K562 (cell line): Measurements from ENCODE around the gene EYA2. TPM values are rescaled to one million over a fixed set of nuclear protein-coding genes. Genes with fewer than 3 reads are reported as not detected.

ENCODE experiments used
- ATAC-seq: fragments of 200-7000 bp; cut with Tn5 transposase; 3 replicates; pipeline ENCODE4 v1.9.1; 2020; ENCODE audit warnings: moderate library complexity
- BruUV-seq: library from RNA; stranded (reverse); fragments of 400-500 nt; replicated peaks from 2 replicates; lab custom pipeline; 2021; lab: Mats Ljungman, UMichigan
- CTCF ChIA-PET: fragments of 300-600 bp; formaldehyde crosslinking; extraction: SDS; loops from one replicate; lab custom pipeline; 2021; ENCODE audit warnings: low intra/inter-chr PET ratio; lab: Yijun Ruan, JAX
- POLR2A ChIA-PET: fragments of 300-600, 350-650 bp; sonication (Branson Sonifier 250); formaldehyde crosslinking; extraction: SDS; loops from one replicate; lab custom pipeline; 2021; ENCODE audit warnings: antibody characterized with exemption, inconsistent platforms; lab: Yijun Ruan, JAX
- DNase-seq, 4 experiments: peaks; one replicate each; pipeline versions ENCODE4 v3.0.0 to v3.0.0-alpha.2; 2011 to 2018; ENCODE audit warnings: low spot score in 3 of 4, mixed read lengths in 3 of 4; ENCODE audit errors: extremely low read depth in 1 of 4
- FAIRE-seq: peaks from 2 replicates; lab custom pipeline; 2011; peaks lifted over from hg19 to GRCh38; lab: Jason Lieb, UNC
- H2AFZ ChIP-seq: 2 replicates; pipeline ENCODE4 v1.6.0; 2011; ENCODE audit warnings: low read depth, low read length, control low read depth, inconsistent platforms
- H3K27ac ChIP-seq: fragments of 200-600 bp; 3 replicates; pipeline ENCODE4 v1.8.0; 2011; ENCODE audit warnings: low read depth, mild to moderate bottlenecking, control low read depth, inconsistent platforms, low read length, moderate library complexity, mixed read lengths; ENCODE audit errors: extremely low read depth
- H3K27me3 ChIP-seq, 2 experiments: fragments of 300-600 bp in 1 of 2; 2 replicates in 1 of 2; 3 replicates in 1 of 2; pipeline versions ENCODE4 v1.6.0 to v1.8.0; 2011; ENCODE audit warnings: inconsistent platforms in 2 of 2, low read length in 2 of 2, mild to moderate bottlenecking in 1 of 2, mixed read lengths in 1 of 2, moderate library complexity in 1 of 2; ENCODE audit not compliant: control insufficient read depth in 2 of 2, insufficient read depth in 2 of 2
- H3K36me3 ChIP-seq: fragments of 300-600 bp; 3 replicates; pipeline ENCODE4 v1.8.0; 2011; ENCODE audit warnings: mild to moderate bottlenecking, low read length, inconsistent platforms; ENCODE audit not compliant: control insufficient read depth, insufficient read depth
- H3K4me1 ChIP-seq, 2 experiments: fragments of 200-600 bp in 1 of 2; replicated peaks in 1 of 2; 2 replicates in 1 of 2; 3 replicates in 1 of 2; pipeline versions ENCODE4 v1.5.1 to v1.8.0; 2011; ENCODE audit warnings: inconsistent platforms in 2 of 2, low read length in 2 of 2, mild to moderate bottlenecking in 1 of 2, mixed read lengths in 1 of 2, moderate library complexity in 1 of 2; ENCODE audit not compliant: control insufficient read depth in 2 of 2, insufficient read depth in 2 of 2
- H3K4me2 ChIP-seq: 2 replicates; pipeline ENCODE4 v1.6.1; 2011; ENCODE audit warnings: low read length, control low read depth, inconsistent platforms, mixed read lengths; ENCODE audit not compliant: insufficient read depth
- H3K4me3 ChIP-seq: fragments of 200-600 bp; sonication (generic), shearing (Covaris generic); 2 replicates; pipeline ENCODE4 v1.5.1; 2016; ENCODE audit warnings: control low read depth, inconsistent platforms
- H3K79me2 ChIP-seq: fragments of 200-600 bp; 3 replicates; pipeline ENCODE4 v1.8.0; 2011; ENCODE audit warnings: low read length, inconsistent platforms; ENCODE audit not compliant: control insufficient read depth, insufficient read depth
- H3K9ac ChIP-seq, 2 experiments: 2 replicates each; pipeline versions ENCODE4 v1.6.0 to v1.6.1; 2011; ENCODE audit warnings: low read depth in 2 of 2, low read length in 2 of 2, control low read depth in 1 of 2, inconsistent platforms in 1 of 2, mild to moderate bottlenecking in 1 of 2, mixed read lengths in 1 of 2; ENCODE audit not compliant: insufficient read depth in 1 of 2
- H3K9me1 ChIP-seq: one replicate; pipeline ENCODE4 v1.6.0; 2011; ENCODE audit warnings: inconsistent platforms, mild to moderate bottlenecking, low read length, moderate library complexity; ENCODE audit not compliant: control insufficient read depth, insufficient read depth
- H3K9me3 ChIP-seq: replicated peaks from 2 replicates; pipeline ENCODE4 v1.5.1; 2011; ENCODE audit warnings: low read depth, low read length, inconsistent platforms; ENCODE audit not compliant: control insufficient read depth, insufficient read depth
- H4K20me1 ChIP-seq: replicated peaks from 2 replicates; pipeline ENCODE4 v1.6.1; 2011; ENCODE audit warnings: low read length, inconsistent platforms, mixed read lengths; ENCODE audit not compliant: control insufficient read depth, insufficient read depth
- CTCFL ChIP-seq: IDR thresholded peaks from 2 replicates; pipeline ENCODE4 v1.6.1; 2011; ENCODE audit warnings: borderline replicate concordance, low read depth, mild to moderate bottlenecking, moderate library complexity, low read length; ENCODE audit not compliant: insufficient read depth, poor library complexity, severe bottlenecking
- ELK1 ChIP-seq: sonication (generic); formaldehyde crosslinking; IDR thresholded peaks from 2 replicates; pipeline ENCODE4 v1.8.1; 2022; ENCODE audit warnings: missing genetic modification reagents
- LCOR ChIP-seq: sonication (generic); formaldehyde crosslinking; IDR thresholded peaks from 2 replicates; pipeline ENCODE4 v1.8.0; 2022; ENCODE audit warnings: mild to moderate bottlenecking, missing genetic modification reagents
- NELFE ChIP-seq: IDR thresholded peaks from 2 replicates; pipeline ENCODE4 v1.6.1; 2011; ENCODE audit warnings: mild to moderate bottlenecking; ENCODE audit not compliant: insufficient read depth, insufficient read length
- NFRKB ChIP-seq: fragments of 450-650 bp; IDR thresholded peaks from 2 replicates; pipeline ENCODE4 v1.6.1; 2016; ENCODE audit warnings: low read depth
- NONO ChIP-seq, 2 experiments: fragments of 200-400 bp in 1 of 2; fragments of 450-650 bp in 1 of 2; formaldehyde crosslinking in 1 of 2; IDR thresholded peaks; 2 replicates each; pipeline ENCODE4 v1.6.1; 2017; ENCODE audit warnings: low read depth in 2 of 2, mild to moderate bottlenecking in 2 of 2, moderate library complexity in 2 of 2, low read length in 1 of 2
- SMARCA4 ChIP-seq: fragments of 450-650 bp; IDR thresholded peaks from 2 replicates; pipeline ENCODE4 v1.6.1; 2016
- TCF3 ChIP-seq: sonication (generic); formaldehyde crosslinking; IDR thresholded peaks from 2 replicates; pipeline ENCODE4 v1.4.0; 2020; ENCODE audit warnings: mild to moderate bottlenecking, missing genetic modification reagents
- ZBTB33 ChIP-seq: sonication (generic); formaldehyde crosslinking; IDR thresholded peaks from 2 replicates; pipeline ENCODE4 v1.8.1; 2023; ENCODE audit warnings: mild to moderate bottlenecking, missing genetic modification reagents
- WGBS: fragments of 100-300 bp; shearing (Covaris generic); methylation state at CpG from one replicate; pipeline ENCODE4 v1.1.6; 2016; ENCODE audit warnings: low coverage, mixed read lengths; ENCODE audit not compliant: insufficient coverage; ENCODE audit errors: missing lambda C conversion rate; 5-methylcytosine and 5-hydroxymethylcytosine counted together
- in situ Hi-C: fragments of 300-500 bp; cut with MboI; formaldehyde crosslinking; loops from 4 replicates; pipeline ENCODE4 v1.15.0; 2018; ENCODE audit warnings: inconsistent platforms, mixed read lengths
- intact Hi-C: fragments of 100-400 bp; cut with micrococcal nuclease; formaldehyde crosslinking; loops from 2 replicates; pipeline ENCODE4 v1.14.2; 2022
- polyA plus RNA-seq, 8 experiments: library from polyadenylated mRNA; depleted of rRNA in 4 of 8; stranded (reverse) in 5 of 8; unstranded in 3 of 8; fragments of >200 nt; fragmentation: Nextera tagmentation in 2 of 8; fragmentation: Illumina TruSeq in 1 of 8; extraction: Ambion mirVana in 2 of 8; extraction: Trizol in 1 of 8; gene quantifications; 2 replicates each; pipeline versions ENCODE4 v1.2.1 to v1.2.3, GENCODE V29; 2011 to 2014; ENCODE audit warnings: inconsistent platforms in 1 of 8, missing spikeins in 1 of 8
- total RNA-seq, 7 experiments: library from RNA; depleted of rRNA in 6 of 7; stranded (reverse); fragments of >200 nt in 6 of 7; fragmentation: Illumina TruSeq in 2 of 7; extraction: Trizol in 2 of 7; gene quantifications; 2 replicates each; pipeline versions ENCODE4 v1.2.1 to v1.2.3, GENCODE V29; 2011 to 2021; ENCODE audit warnings: low replicate concordance in 1 of 7
- TF ChIP-seq, protein P1 (sequence below): sonication (generic); formaldehyde crosslinking; IDR thresholded peaks from 2 replicates; pipeline ENCODE4 v1.8.1; 2023; ENCODE audit warnings: mild to moderate bottlenecking, missing genetic modification reagents
- TF ChIP-seq, protein P2 (sequence below): fragments of 450-650 bp; IDR thresholded peaks from 2 replicates; pipeline ENCODE4 v1.6.1; 2017; ENCODE audit warnings: antibody characterized with exemption, mild to moderate bottlenecking

EYA2 gene
- total and polyA plus RNA-seq, 9 of the 15 experiments (the other 6 are each of a cell fraction or from before 2014, with no cell fraction given): 0.03 TPM; not detected in 8

- Histone ChIP-seq H3K9me1 (no peaks in the 10 kb centered on the region), H3K9me3 (peaks cover 5% of the 10 kb centered on the region), H3K9ac (no peak overlapping the region), H3K36me3 (no peaks in the 10 kb centered on the region), H3K79me2 (no peaks in the 10 kb centered on the region), H3K4me2 (no peak overlapping the region), H3K27ac (no peak overlapping the region), H3K4me1 (no peaks in the 10 kb centered on the region), H3K27me3 (peaks cover 0 to 14% of the 10 kb centered on the region in 2 experiments; a peak in 2 of 5 replicates), H2AFZ (no peak overlapping the region), H4K20me1 (no peaks in the 10 kb centered on the region), H3K4me3 (no peak overlapping the region)
- in situ Hi-C loops (no loop called here), intact Hi-C loops (no loop called here)
- ChIA-PET CTCF (no interaction called here), POLR2A (no interaction called here)
- FAIRE-seq: no peak
- 0% methylated on average over 2 of the region's 2 CpGs for WGBS
- BruUV-seq: no TSS peak
- no peak for ATAC-seq
- no peak for DNase-seq
- TF ChIP-seq TCF3 (CRISPR knock-in tag): no peak
- TF ChIP-seq NFRKB: no peak
- no peak for TF ChIP-seq LCOR (CRISPR knock-in tag)
- no peak for TF ChIP-seq NONO (IDR thresholded peaks at IDR 0.05; ENCODE audit: low read depth in 2 of 2, low read length in 1 of 2)
- no peak for TF ChIP-seq ZBTB33 (CRISPR knock-in tag)
- TF ChIP-seq NELFE: no peak
- no peak for TF ChIP-seq CTCFL
- TF ChIP-seq ELK1 (CRISPR knock-in tag): no peak
- no peak for TF ChIP-seq SMARCA4
- TF ChIP-seq, protein P1, sequence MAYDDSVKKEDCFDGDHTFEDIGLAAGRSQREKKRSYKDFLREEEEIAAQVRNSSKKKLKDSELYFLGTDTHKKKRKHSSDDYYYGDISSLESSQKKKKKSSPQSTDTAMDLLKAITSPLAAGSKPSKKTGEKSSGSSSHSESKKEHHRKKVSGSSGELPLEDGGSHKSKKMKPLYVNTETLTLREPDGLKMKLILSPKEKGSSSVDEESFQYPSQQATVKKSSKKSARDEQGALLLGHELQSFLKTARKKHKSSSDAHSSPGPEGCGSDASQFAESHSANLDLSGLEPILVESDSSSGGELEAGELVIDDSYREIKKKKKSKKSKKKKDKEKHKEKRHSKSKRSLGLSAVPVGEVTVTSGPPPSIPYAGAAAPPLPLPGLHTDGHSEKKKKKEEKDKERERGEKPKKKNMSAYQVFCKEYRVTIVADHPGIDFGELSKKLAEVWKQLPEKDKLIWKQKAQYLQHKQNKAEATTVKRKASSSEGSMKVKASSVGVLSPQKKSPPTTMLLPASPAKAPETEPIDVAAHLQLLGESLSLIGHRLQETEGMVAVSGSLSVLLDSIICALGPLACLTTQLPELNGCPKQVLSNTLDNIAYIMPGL (CRISPR knock-in tag): no peak
- TF ChIP-seq, protein P2, sequence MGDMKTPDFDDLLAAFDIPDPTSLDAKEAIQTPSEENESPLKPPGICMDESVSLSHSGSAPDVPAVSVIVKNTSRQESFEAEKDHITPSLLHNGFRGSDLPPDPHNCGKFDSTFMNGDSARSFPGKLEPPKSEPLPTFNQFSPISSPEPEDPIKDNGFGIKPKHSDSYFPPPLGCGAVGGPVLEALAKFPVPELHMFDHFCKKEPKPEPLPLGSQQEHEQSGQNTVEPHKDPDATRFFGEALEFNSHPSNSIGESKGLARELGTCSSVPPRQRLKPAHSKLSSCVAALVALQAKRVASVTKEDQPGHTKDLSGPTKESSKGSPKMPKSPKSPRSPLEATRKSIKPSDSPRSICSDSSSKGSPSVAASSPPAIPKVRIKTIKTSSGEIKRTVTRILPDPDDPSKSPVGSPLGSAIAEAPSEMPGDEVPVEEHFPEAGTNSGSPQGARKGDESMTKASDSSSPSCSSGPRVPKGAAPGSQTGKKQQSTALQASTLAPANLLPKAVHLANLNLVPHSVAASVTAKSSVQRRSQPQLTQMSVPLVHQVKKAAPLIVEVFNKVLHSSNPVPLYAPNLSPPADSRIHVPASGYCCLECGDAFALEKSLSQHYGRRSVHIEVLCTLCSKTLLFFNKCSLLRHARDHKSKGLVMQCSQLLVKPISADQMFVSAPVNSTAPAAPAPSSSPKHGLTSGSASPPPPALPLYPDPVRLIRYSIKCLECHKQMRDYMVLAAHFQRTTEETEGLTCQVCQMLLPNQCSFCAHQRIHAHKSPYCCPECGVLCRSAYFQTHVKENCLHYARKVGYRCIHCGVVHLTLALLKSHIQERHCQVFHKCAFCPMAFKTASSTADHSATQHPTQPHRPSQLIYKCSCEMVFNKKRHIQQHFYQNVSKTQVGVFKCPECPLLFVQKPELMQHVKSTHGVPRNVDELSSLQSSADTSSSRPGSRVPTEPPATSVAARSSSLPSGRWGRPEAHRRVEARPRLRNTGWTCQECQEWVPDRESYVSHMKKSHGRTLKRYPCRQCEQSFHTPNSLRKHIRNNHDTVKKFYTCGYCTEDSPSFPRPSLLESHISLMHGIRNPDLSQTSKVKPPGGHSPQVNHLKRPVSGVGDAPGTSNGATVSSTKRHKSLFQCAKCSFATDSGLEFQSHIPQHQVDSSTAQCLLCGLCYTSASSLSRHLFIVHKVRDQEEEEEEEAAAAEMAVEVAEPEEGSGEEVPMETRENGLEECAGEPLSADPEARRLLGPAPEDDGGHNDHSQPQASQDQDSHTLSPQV: no peak
Observed at GRCh38 chr20:47063407-47063806, 168.8 kb downstream of the EYA2 start.
